ENCODE results near the gene NFATC3.
"Not testable (repeated sequence)": the region's sequence is repeated elsewhere in the genome, so short reads cannot be mapped to it uniquely, and the experiment has no call there.

NFATC3 gene

DNA sequence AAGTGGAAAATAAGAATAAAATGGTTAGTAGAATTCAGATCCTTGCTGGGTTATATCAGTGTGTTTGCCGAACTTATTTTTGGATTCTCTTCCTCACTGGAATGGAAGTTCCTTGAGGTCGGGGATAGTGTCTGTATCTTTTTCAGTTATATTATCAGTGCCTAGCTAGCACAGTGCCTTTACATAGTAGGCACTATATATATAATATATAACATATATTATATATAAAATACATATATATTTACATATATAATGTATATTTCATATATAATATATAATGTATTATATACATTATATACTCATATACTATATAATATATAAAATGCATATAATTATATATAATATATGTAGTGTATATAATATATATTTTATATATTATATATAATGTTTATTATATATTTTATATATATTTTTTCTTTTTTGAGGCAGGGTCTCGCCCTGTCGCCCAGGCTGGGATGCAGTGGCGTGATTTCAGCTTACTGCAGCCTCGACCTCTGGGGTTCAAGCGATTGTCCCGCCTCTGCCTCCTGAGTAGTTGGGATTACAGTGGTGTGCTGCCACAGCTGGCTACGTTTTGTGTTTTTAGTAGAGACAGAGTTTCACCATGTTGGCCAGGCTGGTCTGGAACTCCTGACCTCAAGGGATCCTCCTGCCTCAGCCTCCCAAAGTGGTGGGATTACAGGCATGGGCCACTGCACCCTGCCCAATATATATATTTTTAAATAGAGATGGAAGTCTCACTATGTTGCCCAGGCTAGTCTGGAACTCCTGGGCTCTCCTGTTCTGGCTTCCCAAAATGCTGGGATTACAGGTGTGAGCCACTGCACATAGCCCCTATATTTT is 3.2 kb downstream of the NFATC3 start:
- DNase-seq (ENCODE audit: low read depth) = no peak

DNA sequence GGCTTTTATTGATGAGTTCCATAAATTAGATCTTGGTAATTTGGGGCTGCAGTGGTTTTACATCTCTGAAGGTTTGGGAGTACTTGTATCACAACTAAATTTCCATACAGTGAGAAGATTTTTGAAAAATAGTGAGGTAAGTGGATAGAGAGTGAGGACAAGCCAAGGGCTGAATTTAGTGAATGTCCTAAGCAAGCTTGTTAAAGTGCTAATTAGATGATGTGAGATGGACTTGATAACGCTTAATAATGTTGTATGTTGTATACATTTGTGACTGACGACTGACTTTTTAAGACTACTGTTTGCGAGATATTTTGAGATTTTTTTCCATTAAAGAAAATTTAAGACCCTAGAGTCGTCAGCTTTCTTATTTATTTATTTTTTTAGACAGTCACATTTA is 3.9 kb downstream of the NFATC3 start:
- no peak for DNase-seq (ENCODE audit: low read depth)

DNA sequence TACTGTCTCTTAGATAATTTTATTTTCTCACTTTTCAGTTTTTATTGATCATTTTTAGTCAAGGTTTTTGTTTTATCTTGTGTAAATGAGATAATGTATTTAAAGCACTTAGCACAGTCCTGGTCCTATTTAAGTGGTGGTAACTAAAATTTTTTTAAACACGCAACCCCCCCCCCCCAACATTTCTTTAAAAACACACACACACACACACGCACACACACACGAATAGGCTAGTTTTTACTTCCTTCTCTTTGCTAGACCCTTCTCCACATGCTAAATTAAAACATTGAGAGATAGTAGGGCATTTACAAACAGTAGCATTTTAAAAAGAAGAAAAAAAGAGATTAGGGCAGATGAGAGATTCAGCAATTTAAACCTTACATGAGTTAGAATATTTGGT is 5.0 kb downstream of the NFATC3 start:
- DNase-seq (ENCODE audit: low read depth) = no peak

DNA sequence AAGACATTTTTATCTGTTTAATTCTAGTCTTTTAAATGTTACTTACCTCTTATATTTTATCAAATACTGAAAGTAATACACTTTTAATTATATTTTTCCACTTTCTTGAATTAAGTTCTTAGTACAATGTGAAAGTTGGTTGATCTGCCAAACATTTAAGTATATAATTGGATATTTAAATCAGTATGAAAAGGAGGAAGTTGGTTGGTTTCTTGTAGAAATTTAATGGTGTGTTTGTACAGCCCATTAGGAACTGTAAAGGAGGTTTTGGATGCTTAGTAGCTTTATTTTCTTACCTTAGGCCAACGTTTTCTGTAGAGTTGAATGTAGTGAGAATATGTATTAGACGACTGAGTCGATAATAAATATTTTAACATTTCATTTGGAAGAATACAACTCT is 5.4 kb downstream of the NFATC3 start:
- no peak for DNase-seq (ENCODE audit: low read depth)

DNA sequence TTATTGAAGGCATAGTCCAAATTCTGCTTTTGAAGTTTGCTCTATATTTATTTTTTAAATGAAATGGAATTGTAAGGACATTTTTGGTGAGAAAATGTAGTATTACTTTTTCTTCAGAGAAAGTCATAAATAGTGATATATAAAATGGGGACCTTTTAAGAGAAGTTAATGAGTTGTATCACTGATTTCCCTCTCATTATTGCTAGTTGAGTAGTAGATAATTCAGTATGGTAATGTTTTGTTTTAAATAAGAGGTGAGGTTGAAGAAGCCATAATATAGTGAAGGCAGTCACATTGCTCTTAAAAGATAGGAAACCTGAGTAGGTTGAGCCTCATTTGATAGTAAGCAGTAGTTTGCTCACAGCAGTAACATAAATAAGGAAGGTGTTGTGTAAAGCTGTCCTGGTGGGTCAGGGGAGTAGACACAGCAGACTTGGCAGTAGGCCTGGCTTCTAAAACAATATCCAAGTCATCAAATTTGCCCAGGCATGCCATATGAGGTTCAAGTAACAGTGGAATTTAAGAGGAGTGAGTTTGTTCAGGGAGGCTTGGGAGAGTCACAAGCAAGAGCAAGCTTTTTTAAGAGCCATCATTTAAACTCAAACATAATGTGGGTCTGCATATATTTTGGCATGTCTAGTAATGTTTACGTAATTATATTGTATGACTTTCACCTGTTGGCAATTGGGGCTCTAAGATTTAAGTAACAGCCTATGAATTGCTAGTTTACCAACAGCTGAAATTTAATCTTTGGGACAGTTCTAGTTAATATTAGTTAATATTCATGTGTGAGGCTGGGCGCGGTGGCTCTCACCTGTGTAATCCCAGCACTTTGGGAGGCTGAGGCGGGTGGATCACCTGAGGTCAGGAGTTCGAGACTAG is 6.5 kb downstream of the NFATC3 start:
- DNase-seq (ENCODE audit: low read depth) = no peak

DNA sequence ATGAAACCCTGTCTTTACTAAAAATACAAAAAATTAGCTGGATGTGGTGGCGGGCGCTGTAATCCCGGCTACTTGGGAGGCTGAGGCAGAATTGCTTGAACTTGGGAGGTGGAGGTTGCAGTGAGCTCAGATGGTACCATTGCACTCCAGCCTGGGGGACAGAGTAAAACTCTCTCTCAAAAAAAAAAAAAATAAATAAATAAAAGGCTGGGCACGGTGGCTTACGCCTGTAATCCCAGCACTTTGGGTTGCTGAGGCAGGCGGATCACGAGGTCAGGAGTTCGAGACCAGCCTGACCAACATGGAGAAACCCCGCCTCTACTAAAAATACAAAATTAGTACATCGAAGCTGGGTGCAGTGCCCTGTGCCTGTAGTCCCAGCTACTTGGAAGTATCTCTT is 7.1 kb downstream of the NFATC3 start:
- not testable (repeated sequence) for DNase-seq (ENCODE audit: low read depth)

DNA sequence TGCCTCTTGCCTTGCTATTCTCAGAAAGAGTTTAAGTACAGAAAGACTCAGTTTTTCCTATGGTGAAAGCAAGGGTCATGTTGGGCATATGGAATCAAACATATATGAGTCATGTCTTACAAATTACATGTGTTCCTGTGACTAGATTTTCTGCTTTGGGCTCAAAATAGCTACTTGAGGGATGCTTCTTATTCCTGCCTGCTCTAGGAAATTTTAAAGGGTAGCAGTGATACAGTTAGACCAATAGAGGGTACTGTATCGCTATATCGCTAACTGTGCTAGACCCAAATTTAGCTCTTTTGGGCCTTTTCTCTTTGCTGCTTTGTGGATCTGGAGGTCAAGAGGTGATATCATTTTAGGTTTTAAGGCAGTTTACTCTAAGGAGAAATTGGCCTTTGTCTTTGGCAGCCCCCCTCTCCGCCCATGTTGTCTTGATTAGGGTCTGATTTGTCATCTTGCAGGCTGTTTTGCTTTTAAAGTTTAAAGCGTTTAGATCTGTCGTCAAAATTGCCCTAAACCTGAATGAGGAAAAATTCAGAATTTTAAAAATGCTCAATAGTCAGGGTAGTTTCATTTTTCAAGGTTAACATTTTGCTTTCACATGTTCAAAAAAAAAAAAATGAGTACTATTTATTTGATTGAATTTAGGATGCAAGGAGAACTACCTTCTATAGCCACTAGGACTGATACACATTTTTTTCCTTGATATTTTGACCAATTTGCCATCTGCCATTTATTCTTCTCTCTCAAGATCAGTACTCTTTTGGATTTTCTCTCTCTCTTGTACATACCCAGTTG is 8.8 kb downstream of the NFATC3 start:
- DNase-seq (ENCODE audit: low read depth) = no peak

DNA sequence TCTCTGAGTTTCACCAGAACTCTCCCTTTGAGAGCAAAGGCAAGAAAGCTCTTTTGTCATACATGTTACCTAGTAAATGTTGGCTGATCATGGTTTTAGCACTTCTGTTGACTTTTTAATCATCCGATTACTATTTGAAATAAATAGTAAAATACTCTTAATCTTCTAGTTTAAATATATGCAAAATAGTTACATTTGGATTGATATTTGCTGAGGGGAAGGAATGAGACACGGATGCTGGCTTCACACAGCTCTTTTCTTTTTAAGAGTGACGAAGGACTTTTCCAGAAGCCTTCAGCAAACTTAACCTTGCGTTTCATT is 9.4 kb downstream of the NFATC3 start:
- DNase-seq (ENCODE audit: low read depth) = no peak

DNA sequence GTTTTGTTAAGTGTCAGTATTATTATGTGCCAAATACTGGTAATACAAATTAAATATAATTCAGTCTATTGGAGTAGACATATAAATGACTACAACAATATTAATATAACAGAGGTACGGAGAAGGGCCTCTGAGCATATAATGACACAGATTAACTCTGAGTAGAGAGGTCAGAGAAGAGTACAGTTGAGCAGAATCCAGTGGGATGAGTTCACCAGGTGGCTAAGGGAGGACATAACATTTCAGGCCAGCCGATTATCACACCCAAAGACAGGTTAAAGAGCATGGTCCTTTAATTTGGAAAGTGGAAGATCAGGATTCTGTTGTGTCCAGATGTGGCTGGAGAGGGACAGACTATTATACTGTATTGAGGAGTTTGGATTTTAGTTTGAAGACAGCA is 11.3 kb downstream of the NFATC3 start:
- DNase-seq (ENCODE audit: low read depth) = no peak

DNA sequence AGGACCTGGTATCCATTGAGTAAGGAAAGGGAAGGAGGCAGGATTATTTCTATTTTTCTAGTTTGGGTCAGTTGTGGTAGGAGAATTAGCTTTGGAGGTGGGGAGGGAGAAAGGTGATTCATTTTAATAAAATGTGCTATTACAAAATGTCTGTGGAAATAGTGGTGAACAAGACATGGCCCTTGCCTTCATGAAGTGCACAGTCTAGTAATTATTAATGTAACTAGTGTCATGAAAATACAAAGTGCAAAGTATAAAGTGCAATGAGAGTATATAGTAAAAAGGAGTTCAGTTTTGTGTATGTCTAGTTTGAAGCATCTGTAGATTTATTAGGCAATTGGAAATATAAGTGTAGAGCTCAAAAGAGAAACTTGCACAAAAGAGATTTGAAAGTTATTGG is 11.9 kb downstream of the NFATC3 start:
- DNase-seq (ENCODE audit: low read depth) = no peak

DNA sequence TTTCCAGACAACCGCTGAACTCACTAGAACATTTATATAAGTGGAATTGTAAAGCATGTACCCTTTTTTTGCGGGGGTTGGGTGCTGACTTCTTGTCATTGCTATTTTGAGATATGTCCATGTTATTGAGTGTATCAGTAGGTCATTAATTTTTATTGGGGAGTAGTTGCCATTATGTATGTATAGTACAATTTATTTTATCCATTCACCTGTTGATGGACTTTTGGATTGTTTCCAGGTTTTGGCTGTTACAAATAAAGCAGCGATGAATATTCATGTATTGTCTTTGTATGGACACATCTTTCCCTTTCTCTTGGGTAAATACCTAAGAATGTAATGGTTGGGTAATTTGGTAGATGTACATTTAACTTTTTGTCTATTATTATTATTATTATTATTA is 12.7 kb downstream of the NFATC3 start:
- DNase-seq (ENCODE audit: low read depth) = no peak

DNA sequence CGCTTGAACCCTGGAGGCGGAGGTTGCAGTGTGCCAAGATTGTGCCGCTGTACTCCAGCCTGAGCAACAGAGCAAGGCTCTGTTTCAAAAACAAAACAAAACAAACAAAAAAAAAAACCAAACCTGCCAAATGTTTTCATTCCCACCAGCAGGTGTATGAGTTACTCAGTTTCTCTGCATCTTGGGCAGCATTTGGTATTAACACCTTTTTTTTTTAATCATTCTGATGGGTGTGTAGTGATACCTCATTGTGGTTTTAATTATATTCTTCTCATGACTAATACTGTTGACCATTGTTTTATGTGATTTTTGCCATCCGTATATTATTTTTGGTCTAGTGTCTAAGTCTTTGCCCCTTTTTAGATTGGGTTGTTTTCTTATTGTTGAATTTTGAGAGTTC is 15.3 kb downstream of the NFATC3 start:
- DNase-seq (ENCODE audit: low read depth) = no peak

DNA sequence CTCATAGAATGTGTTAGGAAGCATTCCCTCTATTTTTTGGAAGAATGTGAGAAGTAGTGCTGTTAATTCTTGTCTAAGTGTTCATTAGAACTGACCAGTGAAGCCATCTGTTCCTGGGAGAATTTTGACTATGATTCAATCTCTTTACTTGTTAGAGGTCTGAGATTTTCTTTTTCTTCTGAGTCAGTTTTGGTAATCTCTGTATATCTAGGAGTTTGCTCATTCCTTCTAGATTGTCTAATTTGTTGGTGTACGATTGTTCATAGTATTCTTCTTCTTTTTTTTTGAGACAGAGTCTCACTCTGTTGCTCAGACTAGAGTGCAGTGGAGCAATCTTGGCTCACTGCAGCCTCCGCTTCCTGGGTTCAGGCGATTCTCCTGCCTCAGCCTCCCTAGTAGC is 20.4 kb downstream of the NFATC3 start:
- DNase-seq (ENCODE audit: low read depth) = no peak

DNA sequence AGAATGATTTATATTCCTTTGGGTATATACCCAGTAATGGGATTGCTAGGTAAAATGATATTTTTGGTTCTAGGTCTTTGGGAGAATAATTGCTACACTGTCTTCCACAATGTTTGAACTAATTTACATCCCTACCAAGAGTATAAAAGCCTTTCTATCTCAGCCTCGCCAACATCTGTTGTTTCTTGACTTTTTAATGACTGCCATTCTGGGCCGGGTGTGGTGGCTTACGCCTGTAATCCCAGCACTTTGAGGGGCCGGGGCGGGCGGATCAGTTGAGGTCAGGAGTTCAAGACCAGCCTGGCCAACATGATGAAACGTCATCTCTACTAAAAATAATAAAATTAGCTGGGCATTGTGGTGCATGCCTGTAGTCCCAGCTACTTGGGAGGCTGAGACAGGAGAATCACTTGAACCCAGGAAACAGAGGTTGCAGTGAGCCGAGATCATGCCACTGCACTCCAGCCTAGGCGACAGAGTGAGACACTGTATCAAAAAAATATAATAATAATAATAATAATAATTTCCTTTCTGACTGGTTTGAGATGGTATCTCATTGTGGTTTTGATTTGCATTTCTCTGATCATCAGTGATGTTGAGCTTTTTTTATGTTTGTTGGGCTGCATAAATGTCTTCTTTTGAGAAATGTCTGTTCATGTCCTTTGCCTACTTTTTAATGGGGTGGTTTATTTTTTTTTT is 22.2 kb downstream of the NFATC3 start:
- not testable (repeated sequence) for DNase-seq (ENCODE audit: low read depth)

DNA sequence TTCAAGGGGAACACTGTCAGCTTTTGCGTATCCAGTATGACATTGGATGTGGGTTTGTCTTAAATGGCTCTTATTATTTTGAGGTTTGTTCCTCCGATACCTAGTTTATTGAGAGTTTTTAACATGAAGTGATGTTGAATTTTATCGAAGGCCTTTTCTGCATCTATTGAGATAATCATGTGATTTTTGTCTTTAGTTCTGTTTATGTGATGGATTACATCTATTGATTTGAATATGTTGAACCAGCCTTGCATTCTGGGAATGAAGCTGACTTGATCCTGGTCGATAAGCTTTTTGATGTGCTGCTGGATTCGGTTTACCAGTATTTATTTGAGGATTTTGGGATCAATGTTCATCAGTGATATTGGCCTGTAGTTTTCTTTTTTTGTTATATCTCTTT is 24.0 kb downstream of the NFATC3 start:
- DNase-seq (ENCODE audit: low read depth) = not testable (repeated sequence)

DNA sequence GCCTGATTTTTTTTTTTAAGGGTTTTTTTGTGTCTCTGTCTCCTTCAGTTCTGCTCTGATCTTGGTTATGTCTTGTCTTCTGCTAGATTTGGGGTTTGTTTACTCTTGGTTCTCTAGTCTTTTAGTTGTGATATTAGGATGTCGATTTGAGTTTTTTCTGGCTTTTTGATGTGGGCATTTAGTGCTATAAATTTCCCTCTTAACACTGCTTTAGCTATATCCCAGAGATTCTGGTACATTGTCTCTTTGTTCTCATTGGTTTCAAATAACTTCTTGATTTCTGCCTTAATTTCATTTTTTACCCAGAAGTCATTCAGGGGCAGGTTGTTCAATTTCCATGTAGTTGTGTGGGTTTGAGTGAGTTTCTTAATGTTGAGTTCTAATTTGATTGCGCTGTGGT is 25.4 kb downstream of the NFATC3 start:
- DNase-seq (ENCODE audit: low read depth) = not testable (repeated sequence)

DNA sequence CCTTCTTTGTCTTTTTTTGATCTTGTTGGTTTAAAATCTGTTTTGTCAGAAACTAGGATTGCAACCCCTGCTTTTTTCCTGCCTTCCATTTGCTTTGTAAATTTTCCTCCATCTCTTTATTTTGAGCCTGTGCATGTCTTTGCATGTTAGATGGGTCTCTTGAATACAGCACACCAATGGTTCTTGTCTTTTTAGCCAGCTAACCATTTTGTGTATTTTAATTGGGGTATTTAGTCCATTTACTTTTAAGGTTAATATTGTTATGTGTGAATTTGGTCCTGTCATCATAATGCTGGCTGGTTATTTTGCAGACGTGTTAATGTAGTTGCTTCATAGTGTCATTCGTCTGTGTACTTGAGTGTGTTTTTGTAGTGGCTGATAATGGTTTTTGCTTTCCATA is 26.2 kb downstream of the NFATC3 start:
- DNase-seq (ENCODE audit: low read depth) = no peak

DNA sequence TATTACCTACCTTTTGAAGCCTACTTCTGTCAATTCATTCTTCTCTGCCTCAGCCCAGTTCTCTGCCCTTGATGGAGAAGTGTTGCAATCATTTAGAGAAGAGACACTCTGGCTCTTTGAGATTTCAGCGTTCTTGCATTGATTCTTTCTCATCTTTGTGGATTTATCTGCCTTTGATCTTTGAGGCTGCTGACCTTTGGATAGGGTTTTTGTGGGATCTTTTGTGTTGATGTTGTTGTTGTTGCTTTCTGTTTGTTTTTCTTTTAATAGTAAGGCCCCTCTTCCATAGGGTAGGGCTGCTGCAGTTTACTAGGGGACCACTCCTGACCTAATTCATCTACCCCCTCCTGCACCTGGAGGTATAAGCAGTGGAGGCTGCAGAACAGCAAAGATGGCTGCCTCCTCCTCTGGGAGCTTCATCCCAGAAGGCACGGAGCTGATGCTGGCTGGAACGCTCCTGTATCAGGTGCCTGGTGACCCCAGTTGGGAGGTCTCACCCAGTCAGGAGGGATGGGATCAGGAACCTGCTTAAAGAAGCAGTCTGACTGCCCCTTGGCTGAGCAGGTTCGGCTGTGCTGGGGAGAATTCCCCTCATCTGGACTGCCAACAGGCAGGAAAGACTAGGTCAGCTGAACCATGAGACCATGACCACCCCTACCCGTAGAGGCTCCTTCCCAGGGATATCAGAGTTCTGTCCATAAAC is 28.0 kb downstream of the NFATC3 start:
- no peak for DNase-seq (ENCODE audit: low read depth)

DNA sequence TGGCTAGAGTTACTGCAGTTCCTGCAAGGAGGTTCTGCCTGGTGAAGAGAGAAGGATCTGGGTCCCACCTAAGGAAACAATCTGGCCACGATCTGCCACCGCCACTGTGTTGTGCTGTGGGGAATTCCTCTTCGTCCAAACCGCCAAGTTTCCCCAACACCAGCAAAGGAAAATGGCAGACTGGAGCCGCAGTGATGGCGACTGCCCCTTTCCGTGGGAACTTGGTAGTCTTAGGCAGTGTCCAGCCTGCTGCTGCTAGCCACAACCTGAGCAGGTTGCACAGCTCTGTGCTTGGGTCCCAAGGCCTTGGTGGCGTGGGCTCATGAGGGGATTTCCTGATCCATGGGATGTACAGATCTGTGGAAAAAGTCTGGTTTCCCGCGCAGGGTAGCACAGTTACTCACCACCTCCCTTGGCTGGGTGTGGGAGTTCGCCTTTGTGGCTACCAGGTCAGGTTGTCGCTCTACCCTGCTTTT is 28.6 kb downstream of the NFATC3 start:
- no peak for DNase-seq (ENCODE audit: low read depth)

DNA sequence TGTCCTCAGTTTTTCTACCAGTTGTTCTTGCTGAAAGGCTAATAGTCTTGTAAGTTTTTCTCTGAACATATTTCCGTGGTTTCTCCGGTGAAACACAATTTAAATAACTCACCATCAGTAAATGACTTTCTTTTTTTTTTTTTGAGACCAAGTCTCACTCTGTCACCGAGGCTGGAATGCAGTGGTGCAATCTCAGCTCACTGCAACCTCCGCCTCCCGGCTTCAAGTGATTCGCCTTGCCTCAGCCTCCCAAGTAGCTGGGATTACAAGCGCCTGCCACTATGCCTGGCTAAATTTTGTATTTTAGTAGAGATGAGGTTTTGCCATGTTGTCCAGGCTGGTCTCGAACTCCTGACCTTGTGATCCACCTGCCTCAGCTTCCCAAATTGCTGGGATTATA is 29.8 kb downstream of the NFATC3 start:
- DNase-seq (ENCODE audit: low read depth) = not testable (repeated sequence)

DNA sequence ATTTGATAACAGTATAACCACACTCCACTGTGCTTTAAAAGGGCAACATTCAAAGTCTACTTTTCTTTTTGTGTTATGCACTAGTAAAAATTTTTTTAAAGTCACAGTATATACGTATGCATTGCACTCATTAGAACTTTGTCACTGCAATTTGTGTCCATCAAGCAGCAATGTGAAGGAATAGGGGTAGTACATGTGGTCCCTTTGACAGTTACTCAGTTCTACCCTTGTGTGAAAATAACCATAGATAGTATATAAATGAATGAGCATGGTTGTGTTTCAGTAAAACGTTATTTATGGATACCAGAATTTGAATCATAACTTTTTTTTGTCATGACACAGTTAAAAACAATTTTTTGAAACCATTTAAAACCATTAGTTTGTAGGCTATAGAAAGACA is 30.7 kb downstream of the NFATC3 start:
- no peak for DNase-seq (ENCODE audit: low read depth)

All from non-pigmented ciliary epithelial cell (primary cell).